ENCODE data around the gene HMGCS1.
"Not testable (repeated sequence)": the region's sequence is repeated elsewhere in the genome, so short reads cannot be mapped to it uniquely, and the experiment has no call there.

Gene HMGCS1

DNA sequence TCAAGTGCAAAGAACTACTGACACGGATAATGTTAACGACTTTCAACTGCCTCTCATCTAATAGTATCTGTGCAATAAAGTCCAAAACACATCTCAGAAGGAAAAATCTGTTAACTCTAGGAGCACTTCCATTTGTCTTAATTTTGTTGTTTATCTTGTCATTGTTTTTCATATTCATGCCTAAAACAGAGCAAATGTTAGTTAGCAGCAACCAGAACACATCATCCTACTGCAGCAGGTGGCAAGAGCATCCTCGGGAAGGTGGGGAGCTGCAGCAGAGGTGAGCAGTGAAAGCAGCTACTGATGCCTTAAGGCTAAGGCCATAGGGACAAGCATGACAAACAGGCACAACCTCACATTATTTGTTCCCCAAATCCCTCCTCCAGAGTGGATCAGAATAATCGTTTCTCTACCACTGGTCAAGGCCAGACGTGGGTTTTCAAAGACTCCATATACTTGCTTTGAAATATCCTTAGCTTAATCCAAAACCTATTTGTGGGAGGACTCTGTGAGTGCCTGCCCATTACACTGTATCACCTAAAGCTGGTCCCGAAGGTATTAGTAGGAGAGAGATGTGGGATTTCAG, 1.0 kb downstream of the HMGCS1 start:
- no peak for DNase-seq

DNA sequence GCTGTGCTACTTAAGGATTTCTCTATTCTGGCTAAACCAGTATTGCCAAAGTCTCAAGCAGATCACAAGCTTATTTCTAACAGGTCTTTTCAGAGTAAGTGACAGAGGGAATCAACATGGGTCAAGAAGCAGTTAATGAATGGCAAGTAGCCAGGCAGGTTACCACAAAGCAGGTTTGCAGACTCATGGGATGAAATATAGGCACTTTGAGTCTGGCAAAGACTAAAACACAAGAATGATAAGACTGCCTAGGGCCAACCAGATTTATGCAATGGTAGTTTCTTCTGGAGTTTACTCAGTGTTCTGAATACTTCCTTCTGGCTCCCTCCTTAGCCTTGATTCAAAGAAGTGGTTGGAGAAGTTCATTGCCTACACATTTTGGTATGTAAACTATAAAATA, 3.6 kb downstream of the HMGCS1 start:
- DNase-seq, result no peak

DNA sequence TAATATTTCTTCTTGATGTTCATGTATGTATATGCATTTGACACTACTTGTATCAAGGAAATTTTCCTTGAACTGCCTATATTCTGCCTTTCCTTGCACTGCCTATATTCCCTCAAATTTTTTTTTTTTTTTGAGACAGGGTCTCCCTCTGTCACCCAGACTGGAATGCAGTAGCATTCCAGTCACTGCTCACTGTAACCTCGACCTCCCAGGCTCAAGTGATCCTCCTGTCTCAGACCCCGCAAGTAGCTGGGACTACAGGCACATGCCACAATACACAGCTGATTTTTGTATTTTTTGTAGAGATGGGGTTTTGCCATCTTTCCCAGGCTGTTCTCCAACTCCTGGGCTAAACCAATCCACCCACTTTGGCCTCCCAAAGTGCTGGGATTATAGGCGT, 4.1 kb downstream of the HMGCS1 start:
- no peak for DNase-seq

DNA sequence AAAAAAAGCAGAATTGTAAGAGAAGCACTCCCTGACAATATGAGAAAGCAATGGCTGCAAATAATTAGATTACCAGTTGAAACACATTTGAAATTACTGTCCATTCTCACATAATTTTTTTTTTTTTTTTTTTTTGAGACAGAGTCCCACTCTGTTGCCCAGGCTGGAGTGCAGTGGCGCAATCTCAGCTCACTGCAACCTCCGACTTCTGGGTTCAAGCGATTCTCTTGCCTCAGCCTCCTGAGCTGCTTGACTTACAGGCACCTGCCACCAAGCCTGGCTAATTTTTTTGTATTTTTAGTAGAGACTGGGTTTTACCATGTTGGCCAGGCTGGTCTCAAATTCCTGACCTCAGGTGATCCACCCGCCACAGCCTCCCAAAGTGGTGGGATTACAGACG, 6.3 kb downstream of the HMGCS1 start:
- DNase-seq, result not testable (repeated sequence)

DNA sequence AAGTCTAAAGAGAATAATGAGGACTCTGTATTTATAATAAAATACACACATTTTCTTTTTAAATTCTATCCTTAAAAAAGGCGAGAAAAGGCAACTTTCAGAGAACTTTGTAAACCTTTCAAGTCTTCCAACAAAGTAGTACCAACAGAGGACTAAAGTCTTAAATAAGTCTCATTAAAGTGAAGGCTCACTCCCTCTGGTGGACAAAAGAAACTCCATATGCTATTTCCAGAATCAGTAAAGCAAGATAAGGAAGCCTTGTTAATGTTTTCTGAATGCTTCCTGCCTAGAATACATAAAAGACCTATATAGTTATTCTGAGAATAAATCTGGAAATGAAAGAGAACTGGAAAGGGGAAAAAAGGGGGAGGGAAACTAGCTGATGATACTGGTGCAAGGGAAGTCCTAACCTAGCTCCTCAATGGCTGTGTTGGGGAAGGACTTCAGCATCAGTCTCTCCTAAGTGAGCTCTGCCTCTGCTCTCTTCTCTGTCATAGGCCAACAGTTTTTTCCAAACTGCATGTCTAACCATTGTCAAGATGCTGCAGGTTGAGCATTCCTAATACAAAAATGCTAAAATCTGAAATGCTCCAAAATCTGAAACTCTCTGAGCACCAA, 7.2 kb downstream of the HMGCS1 start:
- no peak for DNase-seq

DNA sequence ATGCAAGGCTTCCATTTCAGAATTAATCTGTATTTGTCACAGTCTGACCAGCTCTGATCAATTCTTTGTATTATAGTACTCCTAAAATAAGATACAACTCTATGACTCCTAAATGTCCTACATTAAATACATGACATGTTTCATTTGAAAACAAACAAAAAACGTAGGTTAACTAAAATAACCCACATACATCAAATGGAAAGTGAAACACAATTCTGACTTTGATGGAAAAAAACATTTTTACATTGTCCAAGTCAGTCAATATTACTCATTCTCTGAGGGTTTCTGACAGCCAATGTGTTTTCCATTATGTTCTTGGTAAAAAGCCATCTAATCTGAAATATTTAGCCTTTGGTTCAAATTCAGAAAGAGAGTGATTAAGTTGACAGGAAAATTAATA, 8.7 kb downstream of the HMGCS1 start:
- DNase-seq, result no peak

DNA sequence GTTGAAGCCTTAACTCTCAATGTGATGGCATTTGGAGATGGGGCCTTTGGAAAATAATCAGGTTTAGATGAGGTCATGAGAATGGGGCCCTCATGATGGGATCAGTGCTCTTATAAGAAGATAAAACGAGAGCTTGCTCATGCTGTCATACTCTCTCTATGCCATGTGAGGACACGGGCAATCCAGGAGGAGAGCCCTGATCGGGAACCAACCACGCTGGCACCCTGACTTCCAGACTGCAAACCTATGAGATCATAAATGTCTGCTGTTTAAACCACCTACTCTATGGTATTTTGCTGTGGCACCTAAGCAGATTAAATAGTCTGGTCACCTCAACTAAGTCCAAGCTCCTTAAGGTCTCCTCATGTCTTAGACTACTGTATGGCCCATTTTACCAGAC, 10.0 kb downstream of the HMGCS1 start:
- DNase-seq, result no peak

DNA sequence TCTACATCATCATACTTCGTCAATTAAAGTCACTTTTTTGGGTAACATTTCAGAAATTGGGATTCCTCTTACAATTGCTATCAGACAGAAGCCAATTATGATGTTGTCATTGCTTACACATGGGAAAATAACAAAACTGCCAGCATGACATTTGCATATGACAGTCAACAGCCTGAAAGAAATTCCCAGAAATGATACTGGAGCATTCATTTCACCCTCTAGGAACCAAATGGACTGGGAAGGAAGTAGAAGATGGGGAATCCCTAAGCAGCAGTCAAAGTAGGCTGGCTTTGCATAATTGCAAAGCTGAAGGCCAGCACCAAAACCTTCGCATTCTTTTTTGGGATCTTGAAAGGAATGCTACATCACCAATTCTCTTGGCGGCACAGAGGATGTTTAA, 10.7 kb downstream of the HMGCS1 start:
- no peak for DNase-seq

DNA sequence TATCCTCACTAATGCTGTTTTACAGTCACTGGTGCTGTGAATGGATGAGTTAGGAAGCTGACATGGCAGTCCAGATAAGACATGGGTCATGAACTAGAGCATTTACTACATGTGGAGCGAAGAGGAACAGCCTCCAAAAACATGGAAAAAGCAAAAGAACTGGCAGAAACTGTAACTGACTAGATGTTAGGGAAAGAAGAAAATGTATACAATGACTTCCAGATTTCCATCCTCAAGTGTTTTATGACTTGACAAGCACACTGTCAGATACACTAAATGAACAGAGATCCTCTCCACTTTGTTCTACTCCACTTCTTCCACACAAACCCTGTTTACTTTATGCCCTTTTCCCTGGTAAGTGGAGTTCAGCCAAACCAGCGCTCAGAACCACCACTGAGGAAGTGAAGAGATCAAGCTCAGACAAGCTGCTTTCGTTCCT, 11.5 kb downstream of the HMGCS1 start:
- no peak for DNase-seq

DNA sequence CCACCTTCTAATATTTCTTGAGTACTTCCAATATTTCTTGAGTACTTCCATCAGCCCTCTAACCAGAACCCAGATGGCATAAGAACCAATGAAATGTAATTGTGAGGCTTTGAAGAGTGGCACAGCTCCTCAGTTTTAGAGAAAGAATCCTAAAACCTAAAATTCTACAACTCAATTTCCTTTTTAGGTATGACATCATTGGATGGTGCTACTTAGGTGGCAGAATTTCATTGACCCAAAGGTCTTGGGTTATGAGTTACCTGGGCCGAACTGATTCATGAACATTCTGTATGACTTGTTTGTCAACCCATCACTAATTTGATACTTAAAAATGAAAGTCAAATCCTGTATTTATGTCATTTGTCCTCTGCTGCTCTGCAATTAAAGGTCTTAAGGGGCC, 13.1 kb downstream of the HMGCS1 start:
- DNase-seq, result no peak

DNA sequence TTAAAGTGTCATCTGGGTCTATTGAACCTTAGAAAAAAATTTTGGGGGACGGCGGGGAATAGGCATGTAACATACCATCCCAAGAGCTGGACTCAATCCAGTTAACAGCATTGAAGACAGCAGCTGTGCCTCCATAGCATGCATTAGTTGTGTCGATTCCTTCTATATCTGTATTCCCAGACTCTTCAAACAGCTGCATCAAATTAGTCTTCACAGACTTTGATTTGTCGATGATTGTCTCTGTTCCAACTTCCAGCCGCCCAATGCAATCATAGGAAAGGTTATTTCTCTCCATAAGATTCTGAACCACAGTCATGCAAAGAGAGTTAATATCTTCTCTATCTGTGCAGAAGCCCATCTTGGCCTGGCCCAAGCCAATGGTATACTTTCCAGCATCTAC, 14.8 kb downstream of the HMGCS1 start:
- no peak for DNase-seq

DNA sequence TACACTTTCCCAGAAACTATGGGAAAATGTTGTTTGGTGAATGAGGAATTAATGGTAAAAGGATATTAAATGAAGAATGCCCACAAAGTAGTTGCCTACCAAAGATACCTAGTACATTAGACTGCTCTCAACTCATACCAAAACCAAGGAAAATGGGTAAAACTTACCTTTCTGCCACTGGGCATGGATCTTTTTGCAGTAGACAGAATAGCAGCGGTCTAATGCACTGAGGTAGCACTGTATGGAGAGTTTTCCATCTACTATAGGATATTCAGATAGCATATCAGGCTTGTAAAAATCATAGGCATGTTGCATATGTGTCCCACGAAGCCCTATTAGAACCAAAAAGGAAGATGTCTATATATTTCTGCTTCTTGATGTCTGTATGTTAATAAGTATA, 16.4 kb downstream of the HMGCS1 start:
- no peak for DNase-seq

DNA sequence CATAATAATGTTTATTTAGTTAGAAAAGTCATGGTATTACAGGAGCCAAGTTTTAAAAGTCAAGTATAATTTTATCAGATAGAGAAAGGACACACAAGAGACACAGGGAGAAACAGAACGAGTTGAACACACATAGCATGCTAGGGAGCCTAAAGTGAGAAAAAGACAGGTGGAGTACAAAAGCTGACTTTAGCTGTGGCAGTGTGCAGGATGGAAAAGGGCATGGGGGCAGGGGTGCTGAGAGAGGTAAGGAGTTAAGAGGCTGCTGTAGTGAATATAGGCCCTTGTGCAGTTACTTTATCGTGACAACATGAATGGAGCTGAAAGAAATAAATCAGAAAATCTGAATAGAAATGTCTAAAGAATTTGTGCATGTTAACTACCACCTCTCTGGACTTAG, 18.0 kb downstream of the HMGCS1 start:
- DNase-seq, result no peak

DNA sequence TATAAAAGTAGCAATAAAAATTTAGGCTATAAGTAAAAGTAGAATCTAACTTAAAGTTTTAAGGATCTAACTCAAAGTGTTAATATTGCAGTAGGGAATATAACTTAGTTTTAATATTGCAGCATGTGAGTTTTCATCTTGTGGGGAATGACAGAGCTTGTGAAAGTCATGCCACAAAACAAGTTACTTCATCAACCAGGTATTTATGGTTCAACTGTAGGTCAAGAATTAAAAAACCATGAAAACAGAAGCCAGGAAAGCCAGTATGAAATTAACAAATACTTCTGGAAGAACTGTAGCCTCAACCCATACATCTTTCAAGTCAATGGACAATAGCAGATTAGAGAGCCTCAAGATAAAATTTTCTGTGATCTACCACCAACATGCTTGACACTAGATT, 19.0 kb downstream of the HMGCS1 start:
- DNase-seq, result no peak

DNA sequence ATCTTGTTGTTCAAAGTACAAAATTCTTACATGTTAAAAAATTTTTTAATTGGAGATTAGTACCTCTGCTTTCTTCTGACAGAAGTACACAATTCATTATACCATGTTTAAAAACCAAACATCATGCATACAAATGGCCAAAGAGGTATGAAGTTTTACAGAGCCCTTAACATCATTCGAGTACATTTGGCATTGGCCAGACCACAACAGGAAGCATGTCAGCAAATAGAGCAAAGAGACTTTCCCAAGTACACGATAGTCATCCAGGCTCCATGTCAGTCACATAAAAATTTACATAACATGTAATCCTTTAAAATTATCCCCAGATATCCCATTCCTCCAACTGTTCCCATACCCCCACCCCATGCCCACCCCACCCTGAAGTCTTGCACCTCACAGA, 22.5 kb downstream of the HMGCS1 start:
- no peak for DNase-seq

DNA sequence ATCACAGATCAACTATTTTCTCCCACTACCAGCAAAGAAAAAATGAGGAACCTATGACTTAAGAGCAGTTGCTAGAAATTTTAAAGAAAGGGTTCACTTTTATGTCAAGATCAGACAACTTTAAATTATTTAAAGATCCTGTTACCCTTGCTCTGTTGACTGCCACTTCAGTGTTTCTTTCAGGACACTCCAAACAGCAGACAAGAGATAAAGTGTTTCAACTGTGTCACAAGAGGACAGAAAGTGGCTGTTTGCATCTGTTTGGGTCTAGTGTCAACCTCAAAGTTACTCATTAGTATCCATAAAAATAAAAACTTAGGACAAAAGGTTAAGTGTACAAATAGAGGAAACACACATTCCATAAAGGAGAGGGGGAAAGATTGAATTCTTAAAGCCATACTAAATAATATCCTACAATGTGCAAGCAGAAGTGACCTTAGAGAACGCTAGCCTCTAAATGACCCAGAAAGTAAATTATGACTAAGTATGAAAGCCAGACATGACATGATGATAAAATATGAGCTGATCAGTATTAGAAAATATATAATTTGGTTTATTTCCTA, 24.9 kb downstream of the HMGCS1 start:
- no peak for DNase-seq

DNA sequence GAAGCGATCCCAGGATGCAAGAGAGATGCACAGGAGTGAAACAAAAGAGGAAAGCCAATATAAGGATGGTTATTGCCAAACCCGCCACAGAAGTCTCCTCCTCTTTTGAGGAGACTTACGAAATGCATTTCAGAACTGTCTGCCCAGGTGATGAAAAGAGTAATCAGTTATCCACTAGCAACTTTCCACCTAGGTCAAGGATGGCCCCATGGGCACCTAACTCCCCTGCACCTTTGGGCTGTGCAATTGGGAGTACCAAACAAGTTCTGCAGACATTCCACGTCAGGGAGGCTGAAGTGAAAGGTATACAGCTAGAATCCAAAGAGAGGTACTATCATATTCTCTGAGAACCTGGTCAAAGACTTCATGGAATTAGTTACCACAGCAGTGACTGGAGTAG, 25.7 kb downstream of the HMGCS1 start:
- DNase-seq, result no peak

DNA sequence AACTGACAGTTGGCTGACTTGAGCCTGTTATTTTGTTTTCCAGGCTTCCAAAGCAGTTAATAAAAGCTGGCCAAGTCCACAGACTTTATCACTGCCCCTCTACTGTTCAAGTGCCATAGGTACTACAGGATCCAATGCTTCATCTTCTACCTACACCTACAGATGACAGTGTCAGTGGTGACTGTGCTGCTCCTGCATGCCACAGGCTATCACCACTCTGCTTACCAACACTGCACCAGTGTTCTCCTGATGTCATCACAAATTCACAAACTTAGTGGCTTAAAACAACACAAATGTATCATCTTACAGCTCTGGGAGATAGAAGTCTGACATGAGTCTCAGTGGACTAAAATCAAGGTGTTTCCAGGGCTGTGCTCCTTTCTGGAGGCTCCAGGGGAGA, 26.6 kb downstream of the HMGCS1 start:
- no peak for DNase-seq

DNA sequence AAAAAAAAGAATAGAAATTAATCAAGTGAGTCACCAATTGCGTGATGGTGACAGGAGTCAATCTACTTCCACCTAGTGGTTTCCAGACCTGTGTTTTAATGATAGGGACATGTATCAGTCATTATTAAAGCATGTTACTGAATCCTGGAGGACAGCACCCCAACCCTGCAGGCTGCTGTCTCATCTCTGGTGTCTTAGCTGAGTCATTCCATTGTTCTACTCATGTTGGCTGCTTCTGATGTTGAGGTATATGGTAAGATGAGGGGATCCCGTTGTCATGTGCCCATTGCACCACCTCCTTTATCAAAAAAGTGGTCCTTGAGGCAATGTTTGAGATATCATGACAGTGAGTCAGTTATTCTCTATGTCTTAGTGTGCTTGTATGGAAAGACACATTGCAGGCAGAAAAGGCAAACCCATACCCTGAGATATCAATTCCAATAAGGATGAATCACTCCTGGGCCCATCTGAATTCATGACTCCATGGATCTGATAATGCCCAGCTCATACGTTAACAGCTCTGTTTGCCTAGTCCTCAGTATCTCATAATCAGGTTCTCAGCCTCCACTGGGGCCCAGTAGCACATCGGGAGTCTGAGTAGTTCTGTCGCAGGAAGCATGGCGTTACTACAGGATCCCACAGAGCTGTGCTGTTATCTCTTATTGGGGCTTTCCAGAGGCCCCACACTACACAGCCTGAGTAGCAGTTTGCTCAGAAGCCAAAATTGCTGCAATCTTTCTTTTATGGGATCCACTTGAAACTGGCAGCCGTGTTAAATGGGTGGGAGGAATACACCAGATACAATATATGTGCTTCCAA, 31.2 kb downstream of the HMGCS1 start:
- DNase-seq, result peak; percentile 20

DNA sequence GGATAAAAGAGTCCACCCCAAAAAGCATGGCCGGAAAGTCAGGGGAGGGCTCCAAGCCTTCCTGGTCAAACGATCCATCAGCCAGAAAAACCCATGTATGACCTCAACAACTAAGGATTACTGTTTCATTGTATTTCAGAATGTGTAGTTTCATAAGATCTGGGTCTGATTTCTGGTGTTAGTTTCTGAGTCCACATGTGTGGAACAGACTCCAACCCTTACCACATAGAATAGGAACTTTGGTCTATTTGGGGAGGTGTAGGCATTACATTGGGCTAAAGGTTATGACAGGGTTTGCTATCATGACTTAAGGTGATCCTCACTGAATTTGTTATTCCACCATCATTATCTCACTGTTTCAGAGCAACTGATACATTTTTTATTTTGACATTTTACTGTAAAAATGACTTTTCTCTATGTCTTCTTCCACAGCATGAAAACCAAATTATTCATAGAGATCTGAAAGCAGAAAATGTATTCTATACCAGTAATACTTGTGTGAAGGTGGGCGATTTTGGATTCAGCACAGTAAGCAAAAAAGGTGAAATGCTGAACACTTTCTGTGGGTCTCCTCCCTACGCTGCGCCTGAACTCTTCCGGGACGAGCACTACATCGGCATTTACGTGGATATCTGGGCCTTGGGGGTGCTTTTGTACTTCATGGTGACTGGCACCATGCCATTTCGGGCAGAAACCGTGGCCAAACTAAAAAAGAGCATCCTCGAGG, 33.5 kb downstream of the HMGCS1 start:
- DNase-seq, result no peak

DNA sequence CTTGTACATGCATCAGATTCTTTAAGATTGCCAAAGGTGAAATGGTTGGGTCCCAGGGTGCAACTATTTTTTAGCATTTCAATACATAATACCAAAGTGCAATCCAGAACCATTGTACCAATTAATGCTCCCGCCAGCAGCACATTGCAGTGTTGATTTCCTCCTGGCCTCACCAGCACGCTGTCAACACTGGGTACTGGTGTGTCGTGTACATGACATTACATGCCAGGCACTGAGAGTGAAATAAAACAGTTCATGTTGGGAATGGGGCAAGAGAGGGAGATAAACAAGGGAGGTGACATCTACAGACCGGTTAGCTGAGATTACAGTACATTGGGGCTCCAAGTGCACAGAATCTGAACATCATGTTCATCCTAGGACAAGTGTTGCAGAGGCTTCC, 37.8 kb downstream of the HMGCS1 start:
- DNase-seq, result no peak

DNA sequence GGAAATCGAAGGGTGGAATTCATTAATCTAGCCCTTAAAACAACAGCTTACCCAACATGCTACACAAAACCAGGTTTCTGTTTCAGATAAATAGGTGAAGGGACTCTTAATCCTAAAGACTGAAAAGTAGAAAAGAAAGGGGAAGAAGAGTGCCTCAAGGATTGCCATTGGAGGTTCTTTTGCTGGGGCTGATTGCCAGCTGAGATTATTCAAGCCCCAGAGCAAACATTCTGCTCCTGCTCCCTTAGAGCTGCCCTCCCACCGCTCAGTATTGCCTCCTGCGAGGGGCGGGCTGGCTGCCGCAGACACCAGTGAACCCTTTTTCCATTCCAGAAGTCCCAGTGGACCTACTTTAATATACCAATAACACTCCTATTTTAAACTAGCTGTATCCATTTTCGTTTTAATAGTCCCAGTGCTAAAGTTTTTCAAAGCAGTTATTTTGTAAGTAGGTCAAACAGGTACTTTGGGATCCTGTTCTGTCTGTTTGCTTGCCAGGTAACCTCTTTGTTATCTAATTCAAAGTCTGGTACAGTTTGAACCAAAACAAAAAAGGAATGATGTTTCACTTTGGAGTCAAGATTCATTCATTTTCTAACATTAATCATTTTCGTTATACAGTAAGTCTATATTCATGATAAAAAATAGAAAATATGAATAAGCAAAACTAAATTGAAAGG, 38.6 kb downstream of the HMGCS1 start:
- DNase-seq, result no peak

DNA sequence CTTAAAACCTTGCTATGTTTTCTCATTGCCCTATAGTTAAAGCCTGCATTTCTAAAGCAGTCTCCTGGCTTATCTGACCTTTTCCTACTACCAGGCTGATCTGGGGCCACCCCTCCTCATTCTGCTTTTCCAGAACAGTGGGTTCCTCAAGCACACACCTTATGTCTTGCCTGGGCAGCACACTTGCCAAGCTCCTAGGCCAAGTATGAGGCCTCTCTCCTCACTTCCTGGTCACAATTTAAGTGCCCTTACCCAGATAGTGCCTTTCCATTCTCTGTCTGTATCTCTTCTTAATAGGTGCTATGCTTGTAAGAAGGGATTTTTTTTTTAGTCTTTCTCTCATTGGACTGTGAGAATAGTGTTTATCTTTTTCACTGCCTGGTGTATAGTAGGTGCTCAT, 39.7 kb downstream of the HMGCS1 start:
- no peak for DNase-seq
